Right ventricle myocardium inferior (tissue), 1 donor: ENCODE data around the gene DRAXIN. TPM values are rescaled to one million over a fixed set of nuclear protein-coding genes. Genes with fewer than 3 reads are reported as not detected.

Source experiments
- ATAC-seq: fragments of 200-7000 bp; cut with Tn5 transposase; one replicate; pipeline ENCODE4 v1.9.1; 2020; ENCODE audit warnings: mild to moderate bottlenecking, moderate library complexity
- DNase-seq: peaks from one replicate; pipeline ENCODE4 v3.0.0; 2021; ENCODE audit errors: missing footprints
- intact Hi-C: fragments of 100-400 bp; cut with DNase I; formaldehyde crosslinking; loops from one replicate; pipeline ENCODE4 v1.11.0; 2022
- total RNA-seq: library from RNA; stranded (reverse); fragmentation: NEBNext Ultra II Directional; extraction: Animal tissue kit (Norgen Biotek cat#: 25700); gene quantifications from one replicate; pipeline ENCODE4 v1.2.1, GENCODE V29; 2021
- donor health status: DM: no; HTN: yes; CAD: no; lungs with severe emphysema.

The DRAXIN gene
- total RNA-seq, 1 donor from 2014 or later = 0.03 TPM

DNA sequence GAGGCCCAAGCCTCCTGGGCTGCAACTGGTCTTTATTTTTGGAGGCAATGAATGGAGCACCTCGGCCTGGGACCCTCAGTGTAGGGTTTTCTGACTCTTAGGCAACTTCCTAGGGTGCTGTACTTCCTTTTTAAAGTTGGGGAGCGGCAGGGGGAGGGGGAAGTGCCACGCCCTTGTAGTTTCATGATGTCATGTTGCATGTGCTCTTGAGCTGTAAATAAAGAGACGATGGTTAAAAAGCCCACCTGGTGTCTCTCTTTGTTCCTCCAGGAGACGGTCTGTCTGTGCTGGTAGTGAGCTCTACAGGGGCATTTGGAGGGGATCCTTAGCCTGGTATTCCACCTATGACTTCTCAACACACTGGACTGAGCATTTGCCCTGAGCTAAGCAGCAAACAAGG is 34.1 kb downstream of the DRAXIN start:
- ATAC-seq (no peak), DNase-seq (no peak)
- intact Hi-C loops = no loop called here

- ATAC-seq (no peak), DNase-seq (no peak)
- intact Hi-C loops = no loop called here
These were observed 35.6 kb downstream of the DRAXIN start for GRCh38 chr1:11727119-11727518.

- DNase-seq = no peak
- intact Hi-C loops = no loop called here
- no peak for ATAC-seq
These were observed 36.8 kb downstream of the DRAXIN start for GRCh38 chr1:11728126-11728806.

- intact Hi-C loops = no loop called here
- DNase-seq = no peak
- no peak for ATAC-seq
These were observed 37.6 kb downstream of the DRAXIN start for GRCh38 chr1:11729155-11729497.

DNA sequence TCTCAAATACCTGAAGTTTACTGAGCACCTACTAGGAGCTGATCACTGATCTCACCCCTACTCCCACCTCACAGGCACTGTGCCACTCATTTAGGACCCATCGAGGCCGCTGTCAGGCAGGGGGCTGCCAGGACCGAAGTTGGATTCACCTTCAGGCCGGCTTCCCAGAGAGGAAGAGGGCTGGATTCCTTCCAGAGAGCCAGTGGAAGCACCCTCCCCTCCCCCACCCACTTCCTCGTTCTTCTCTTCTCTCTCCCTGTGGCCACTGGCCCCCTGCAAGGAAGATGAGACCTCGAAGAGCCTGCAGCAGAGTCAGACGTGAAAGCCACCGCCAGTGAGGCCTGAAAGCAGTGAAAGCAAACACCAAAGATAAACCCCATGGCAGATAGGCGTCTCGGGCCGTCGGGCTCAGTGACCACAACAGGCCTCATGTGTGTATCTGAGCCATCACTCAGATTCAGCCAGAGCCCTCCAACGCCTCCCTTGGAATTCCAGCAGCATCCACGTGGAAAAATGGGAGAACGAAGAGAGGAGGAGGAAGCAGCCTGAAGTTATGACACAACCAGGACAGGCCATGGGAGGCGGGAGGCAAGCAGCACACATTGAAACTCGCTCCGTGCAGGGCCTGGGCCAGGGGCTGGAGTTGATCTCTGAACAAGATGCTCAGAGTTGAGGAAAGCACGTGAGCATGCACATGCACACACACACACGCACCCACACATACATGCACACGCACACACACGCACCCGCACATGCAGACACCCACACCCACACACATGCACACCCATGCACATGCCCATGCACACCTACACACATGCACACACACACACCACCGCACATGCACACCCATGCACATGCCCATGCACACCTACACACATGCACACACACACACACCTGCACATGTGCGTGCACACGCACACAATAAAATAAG is 38.3 kb downstream of the DRAXIN start:
- DNase-seq (no peak), ATAC-seq (peak; percentile 2)

GRCh38 chr1:11730429-11730891 is 39.0 kb downstream of the DRAXIN start:
- peak; percentile 40 for ATAC-seq
- intact Hi-C loops = no loop called here
- DNase-seq = no peak

More for the DNA sequence above, 38.3 kb downstream of the DRAXIN start:
- intact Hi-C loops = no loop called here

GRCh38 chr1:11731691-11732283 is 40.3 kb downstream of the DRAXIN start:
- peak; percentile 85 for DNase-seq
- intact Hi-C loops = no loop called here
- ATAC-seq = peak; percentile 72

- intact Hi-C loops = no loop called here
- DNase-seq (no peak), ATAC-seq (no peak)
These were observed 41.8 kb downstream of the DRAXIN start for GRCh38 chr1:11733306-11733705.

- no peak for DNase-seq
- no peak for ATAC-seq
- intact Hi-C loops = no loop called here
These were observed 44.0 kb downstream of the DRAXIN start for GRCh38 chr1:11735531-11735853.

DNA sequence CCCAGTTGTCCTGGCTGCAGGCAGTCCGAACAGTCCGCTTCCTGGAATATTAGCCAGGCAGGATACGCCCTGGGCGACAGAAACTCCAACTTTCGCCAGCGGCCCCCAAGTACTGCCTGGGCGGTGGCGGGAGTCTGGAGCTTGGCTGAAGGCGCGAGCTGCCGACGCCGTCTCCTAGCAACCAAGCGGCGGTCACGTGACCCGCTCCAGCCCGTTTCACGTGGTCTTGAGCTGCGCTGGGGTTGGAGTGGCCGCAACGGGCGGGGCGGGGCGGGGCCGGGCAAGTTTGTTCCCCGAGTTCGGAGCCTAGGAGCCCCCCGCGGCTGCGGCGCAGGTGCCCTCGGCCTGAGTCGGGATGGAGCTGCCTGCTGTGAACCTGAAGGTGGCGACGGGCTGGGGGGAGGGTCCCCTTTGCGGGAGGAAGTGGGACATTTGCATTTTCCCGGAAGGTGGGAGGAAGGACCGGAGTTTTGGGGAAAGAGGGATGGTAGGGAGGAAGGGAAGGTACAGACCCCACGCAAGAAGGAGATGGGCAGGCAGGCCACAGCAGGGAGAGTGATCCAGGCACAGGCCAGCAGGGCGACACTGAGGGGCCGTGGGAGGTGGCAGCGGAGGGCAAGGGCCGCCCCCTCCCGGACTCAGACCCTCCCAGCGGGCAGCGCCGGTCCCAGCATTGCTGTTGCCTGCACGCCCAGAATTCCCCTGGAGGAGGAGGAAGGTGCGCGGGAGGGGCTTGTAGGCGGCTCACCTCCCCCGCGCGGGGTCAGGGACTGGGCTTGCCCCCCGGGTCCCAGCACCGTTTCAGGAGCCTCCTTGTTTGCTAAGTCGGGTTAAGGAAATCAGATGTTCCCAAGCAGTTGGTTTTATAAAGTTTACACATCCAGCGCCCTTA is 44.6 kb downstream of the DRAXIN start, which contains the start of gene AGTRAP:
Gene AGTRAP (plus strand): TSS at position 283 of the 892 bp plus-strand sequence. CDS start 73 bp downstream, at position 356.
- intact Hi-C loops = loop anchor here (2.0 kb wide), 2 partner anchors 55 to 67 kb away; partner anchors contain the start of gene MAD2L2
- ATAC-seq = peak; percentile 89

DNA sequence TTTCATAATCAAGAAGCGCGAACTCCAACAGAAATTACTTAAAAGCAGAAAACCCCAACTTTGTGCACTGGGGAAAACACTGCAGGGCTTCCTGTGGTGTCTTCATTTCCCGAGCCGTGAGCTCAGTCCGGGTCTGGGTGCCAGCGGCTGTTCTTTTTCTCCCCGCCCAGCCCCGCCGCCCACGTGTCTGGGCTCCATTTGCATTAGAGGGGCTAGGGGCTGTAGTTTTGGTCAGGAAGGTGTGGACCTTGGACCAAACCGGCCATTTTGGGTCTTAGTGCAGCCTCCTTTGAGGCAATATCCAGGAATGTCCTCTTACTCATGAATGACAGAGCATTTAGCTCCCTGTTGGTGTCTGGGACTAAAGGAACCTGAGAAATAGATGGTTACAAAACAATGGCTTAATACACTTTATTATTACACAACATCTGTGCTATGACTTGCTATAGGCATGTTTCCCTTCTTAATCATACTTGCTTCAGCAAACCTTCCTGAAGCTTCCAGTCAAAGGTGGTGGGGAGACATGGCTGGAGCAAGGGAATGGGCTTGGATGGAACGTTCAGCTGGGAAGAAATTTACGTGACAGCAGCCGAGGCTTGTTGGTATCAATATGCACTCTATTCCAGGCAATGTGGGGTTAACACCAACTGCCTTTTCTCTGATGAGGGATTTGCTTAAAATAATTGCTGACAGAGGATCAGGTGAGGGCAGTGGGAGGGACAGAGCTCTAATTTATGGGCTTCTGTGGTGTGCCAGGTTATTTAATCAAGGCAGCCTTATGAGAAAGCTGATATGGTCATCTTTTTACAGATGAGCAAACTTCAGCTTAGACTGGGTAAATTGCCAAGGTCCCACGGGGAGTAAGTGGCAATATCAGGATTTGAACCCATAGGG is 45.5 kb downstream of the DRAXIN start:
- intact Hi-C loops = loop anchor here (2.0 kb wide), 2 partner anchors 56 to 66 kb away; partner anchors contain the start of gene MAD2L2
- DNase-seq = peak; percentile 85
- ATAC-seq = peak; percentile 40

More for the DNA sequence above, 44.6 kb downstream of the DRAXIN start, which contains the start of gene AGTRAP:
- peak; percentile 99 for DNase-seq

GRCh38 chr1:11738096-11738495 is 46.6 kb downstream of the DRAXIN start:
- ATAC-seq = no peak

GRCh38 chr1:11738783-11739182 is 47.3 kb downstream of the DRAXIN start:
- DNase-seq (no peak), ATAC-seq (no peak)
- intact Hi-C loops = no loop called here

More at GRCh38 chr1:11738096-11738495, 46.6 kb downstream of the DRAXIN start:
- no peak for DNase-seq
- intact Hi-C loops = no loop called here

- ATAC-seq = no peak
- no peak for DNase-seq
- intact Hi-C loops = no loop called here
These were observed 49.0 kb downstream of the DRAXIN start for GRCh38 chr1:11740258-11741192.

DNA sequence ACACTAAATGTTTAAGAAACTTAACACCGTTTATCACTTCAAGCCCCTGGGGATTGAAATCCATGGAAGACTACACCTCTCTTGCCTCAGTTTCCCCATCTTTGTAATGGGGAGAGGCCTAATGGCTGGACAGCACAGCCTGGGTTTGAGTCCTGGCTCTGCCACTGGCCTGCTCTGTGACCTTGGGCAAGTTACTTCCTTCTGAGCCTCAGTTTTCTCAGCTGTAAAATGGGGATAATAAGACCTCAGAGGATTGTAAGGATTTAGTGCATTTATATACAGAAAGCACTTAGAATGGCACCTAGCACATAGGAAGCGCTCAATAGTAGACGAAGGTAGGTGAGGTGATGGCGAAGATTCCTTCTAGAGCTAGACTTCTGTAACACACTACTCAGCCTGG is 50.0 kb downstream of the DRAXIN start:
- intact Hi-C loops = no loop called here
- no peak for DNase-seq
- no peak for ATAC-seq

DNA sequence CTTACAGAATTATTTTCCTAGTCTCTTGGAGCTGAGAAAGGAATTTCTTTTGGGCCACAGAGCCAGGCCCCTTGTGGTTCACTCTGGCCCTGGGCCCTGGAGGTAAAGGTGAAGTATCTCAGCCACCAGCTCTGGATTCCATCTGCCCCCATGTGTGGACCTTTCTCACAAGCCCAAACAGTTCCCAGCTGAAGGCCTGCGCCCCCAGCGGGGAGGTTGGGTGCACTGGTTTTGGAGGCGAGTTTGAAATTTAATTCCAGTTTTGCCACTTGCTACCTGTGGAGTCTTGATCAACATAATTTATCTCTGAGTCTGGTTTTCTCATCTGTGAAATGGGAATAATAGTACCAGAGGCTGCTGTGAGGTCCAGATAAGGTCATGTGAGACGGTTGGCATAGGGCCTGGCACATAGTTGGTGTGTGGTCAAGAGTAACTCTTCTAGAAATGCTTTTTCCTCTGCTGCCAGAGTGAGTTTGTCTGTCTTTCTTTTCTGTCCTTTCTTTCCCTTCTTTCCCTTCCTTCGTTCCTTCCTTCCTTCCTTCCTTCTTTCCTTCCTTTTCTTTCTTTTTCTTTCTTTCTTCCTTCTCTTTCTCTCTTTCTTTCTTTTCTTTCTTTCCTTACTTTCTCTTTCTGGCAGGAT is 50.5 kb downstream of the DRAXIN start:
- ATAC-seq = no peak
- intact Hi-C loops = no loop called here
- DNase-seq = no peak
